Right kidney (tissue), 1 donor: ENCODE measurements around the gene PHC3.
A peak's percentile ranks its signal among the peaks of the same experiment; 100 is the strongest.
"Not testable (repeated sequence)": the region's sequence is repeated elsewhere in the genome, so short reads cannot be mapped to it uniquely, and the experiment has no call there.

Experiments used
- DNase-seq: peaks from one replicate; pipeline ENCODE4 v3.0.0-alpha.2; 2016

Gene PHC3

DNA sequence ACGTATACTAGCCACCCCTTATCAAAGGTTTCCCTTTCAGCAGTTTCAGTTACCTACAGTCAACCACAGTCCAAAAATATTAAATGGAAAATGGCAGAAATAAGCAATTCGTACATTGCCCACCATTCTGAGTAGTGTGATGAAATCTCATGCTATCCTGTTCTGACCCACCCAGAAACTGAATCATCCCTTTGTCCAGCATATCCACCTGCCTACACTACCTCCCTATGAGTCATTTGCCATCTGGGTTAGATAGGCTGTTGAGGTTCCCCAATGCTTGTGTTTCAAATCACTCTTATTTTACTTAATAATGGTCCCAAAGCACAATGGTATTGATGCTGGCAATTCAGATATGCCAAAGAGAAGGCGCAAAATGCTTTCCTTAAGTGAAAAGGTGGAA lies 15.3 kb upstream of the PHC3 start:
- no peak for DNase-seq

DNA sequence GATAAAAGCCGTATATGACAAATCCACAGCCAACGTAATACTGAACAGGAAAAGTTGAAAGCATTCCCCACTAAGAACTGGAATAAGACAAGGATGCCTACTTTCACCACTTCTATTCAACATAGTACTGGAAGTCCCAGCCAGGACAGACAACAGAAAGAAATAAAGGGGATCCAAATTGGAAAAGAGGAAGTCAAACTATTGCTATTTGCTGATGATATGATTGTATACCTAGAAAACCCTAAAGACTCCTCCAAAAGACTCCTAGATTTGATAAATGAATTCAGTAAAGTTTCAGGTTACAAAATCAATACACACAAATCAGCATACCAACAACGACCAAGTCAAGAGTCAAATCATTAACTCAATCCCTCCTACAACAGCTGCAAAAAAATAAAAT lies 14.2 kb upstream of the PHC3 start:
- DNase-seq: not testable (repeated sequence)

DNA sequence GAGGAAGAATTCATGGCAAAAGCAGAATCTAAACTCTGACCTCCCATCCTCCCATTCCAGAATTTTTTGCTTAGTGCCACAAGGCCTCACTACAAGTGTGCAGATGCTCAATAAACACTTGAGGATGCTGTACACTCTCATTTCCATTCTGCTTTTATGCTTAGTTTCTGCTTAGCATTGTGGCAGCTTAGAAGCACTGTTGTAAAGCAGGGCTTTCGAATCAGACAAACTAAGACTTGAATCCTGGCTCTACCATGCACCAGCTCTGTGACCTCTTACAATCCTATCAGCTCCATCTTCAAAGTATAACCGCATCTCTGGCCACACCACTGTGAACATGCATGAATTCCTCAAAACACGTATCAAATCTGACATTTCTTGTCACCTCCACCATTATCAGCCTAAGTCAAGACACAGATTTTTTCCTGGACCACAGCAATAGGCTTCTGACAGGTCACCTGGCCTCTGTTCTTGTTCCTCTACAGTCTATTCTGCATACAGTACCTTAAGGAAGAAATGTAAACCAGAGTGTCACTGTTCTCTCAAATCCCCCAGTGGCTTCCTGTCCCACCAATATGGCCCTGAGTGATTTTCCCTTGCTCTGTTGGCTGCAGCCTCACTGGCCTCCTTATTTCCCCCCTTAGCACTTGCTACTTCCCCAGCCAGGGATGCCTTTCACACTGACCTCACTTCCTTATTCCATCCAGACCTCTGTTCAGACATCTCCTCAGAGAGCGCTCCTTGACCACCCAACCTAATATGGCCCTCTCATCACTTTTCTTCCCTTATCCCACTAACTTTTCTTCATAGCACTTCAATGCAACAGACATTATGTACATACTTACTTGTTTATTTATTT lies 8.1 kb upstream of the PHC3 start:
- peak; percentile 19 for DNase-seq

DNA sequence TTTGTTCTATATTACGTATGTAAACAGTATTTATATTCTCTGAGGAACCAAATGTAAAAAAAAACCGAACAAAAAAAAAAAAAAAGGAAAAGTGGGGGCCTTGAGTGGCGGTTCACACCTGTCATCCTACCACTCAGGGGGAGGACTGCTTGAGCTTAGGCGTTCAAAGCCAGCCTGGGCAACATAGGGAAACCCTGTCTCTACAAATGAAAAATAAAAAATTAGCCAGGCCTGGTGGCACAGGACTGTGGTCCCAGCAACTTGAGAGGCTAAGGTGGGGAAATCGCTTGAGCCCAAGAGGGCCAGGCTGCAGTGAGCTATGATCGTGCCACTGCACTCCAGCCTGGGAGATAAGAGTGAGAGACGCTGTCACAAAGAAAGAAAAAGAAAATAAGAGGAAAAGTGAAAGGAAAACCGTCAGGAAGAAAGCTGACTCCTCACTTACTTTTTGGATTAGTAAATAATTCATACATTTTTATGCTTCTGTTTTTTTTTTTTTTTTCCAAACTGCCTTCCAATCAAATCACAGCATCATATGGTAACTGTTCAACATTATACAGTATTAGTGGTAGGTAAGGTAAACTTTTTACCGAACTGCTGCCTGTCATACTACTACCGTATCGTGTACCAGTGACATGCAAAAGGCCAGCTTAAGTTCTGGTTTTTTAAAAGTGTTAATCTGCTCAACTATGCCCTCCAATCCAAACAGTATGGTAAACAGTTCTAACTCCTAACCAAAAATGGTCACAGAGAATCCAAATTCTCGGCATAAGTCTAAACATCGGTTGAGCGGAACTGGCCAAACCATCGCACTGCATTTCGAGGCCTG lies 1.2 kb downstream of the PHC3 start:
- DNase-seq: peak; percentile 29

DNA sequence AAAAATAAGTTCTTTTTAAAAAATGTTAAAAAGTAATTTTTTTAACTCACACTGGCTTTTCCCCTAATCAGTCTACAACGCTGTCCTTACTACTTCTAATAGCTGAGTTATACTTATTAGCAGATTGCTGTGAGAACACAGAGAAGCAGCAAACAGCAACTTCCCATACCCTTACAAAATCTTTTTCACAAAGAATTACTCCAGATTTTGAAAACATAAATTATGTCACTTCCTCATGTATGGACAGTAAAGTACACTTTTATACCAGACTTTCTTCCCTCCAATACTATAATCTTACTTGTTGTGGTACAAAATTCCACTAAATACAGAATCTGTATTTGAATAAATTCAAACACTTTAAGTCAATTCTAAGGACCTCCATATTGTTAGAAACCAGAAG lies 2.1 kb downstream of the PHC3 start:
- no peak for DNase-seq

DNA sequence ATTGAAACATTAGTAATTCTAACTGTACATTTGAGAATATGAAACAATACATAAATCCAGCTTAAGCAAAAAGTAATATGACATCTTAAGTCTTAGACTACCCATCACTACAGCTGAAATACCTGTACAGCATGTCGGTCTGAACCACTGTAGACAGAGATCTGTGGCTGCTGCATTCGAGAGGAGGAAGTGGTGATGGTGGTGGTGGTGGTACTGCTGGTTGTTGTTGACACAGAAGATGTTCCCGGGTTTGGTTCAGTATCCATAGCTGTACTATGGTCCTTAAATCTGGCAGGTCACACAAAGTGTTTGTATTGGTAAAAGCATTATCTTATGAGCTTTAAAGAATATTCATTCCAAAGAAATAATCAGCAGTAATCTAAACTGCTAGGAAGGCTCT lies 2.9 kb downstream of the PHC3 start:
- DNase-seq: no peak

DNA sequence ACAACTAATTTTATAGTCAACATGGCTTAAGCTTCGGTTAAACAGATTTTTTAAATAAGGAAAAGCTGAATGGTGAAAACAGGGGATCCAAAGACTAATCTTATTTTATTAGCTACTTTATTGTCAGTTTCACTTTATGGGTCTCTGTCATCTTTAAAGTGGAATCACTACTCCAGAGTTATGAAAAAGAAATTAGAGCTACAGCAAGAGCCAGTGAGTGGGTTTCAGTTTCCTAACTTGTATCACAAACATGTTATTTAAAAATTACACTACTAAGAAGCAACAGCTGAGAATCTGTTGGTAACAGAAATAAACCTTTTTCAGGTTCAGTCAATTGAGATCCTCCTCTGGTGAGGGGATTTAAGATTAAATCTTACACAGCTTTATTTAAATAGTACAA lies 10.0 kb downstream of the PHC3 start:
- DNase-seq: no peak

DNA sequence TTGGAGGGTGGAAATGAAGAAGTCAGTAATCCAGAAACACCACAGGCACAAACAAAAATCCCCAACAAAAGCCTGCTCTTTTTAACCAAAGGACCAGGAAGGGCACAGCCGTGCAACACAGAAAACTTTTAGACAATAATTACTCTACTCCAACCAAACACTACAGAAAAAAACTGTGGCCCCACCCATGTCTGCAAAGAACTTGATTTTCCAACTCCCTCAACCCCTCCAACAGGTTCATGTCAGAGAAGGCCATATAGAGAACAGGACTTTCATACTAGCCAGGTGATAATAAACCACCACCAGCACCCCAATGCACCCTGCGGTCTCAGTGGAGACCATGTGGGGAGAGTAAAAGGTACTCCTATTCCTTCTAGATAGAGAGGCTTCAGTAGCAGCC lies 16.8 kb downstream of the PHC3 start:
- DNase-seq: no peak

DNA sequence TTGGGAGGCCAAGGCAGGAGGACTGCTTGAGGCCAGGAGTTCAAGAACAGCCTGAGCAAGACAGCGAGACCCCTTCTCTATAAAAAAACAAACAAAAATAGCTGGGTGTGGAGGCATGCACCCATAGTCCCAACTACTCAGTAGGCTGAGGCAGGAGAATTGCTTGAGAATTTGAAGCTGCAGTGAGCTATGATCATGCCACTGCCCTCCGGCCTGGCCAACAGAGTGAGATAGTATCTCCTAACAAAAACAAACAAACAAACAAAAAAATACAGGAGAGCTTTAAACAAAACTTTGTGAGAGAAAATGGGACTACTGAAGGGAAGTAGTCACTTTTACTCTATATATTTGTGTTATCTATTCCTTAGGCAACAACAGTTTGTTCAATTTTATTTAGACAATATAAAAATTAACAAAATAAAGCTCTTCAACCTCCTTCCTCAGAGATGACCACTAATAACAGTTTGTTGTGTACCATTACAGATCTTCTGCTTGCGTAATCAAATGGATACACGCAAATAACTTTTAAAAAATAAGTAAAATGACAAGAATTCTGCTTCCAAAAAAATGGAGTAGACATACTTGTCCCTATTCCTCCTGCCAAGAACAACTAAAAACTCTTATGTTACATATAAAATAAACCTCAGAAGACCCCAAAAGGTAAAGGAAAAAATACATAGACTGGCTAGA lies 17.4 kb downstream of the PHC3 start:
- DNase-seq: no peak

DNA sequence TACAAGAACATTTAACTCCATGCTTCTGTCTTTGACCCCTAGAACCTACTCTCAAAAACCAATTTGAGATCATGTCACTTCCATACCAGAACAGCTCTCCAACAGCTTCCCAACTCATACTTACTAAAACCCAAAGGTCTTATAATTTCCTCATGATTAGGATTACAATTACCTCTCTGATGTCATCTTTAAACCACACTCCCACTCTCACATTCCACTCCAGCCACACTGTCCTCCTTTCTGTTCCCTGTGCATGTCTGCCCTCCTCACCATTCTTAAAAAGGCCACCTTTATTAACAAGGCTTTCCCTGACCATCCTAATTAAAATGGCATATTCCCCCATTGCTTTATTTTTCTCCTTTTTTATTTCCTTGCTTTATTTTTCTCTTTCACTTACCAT lies 18.9 kb downstream of the PHC3 start:
- DNase-seq: no peak

DNA sequence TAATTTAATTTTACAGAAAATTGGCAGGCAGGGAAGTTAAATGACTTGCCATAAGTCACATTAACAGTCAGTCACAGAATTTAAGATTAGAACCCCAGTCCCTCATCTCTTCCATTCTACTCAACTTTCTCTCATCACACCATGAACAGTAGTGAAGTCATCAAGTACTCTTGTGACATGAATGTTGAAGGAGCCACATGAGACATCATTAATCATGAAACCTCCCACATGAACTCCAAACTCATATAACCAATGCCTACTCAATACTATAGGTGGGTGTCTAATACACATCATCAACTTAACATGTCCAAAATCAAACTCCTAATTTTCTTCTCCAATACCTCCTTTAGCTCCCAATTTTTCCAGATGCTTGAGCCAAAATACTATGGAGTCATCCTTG lies 19.5 kb downstream of the PHC3 start:
- DNase-seq: no peak

DNA sequence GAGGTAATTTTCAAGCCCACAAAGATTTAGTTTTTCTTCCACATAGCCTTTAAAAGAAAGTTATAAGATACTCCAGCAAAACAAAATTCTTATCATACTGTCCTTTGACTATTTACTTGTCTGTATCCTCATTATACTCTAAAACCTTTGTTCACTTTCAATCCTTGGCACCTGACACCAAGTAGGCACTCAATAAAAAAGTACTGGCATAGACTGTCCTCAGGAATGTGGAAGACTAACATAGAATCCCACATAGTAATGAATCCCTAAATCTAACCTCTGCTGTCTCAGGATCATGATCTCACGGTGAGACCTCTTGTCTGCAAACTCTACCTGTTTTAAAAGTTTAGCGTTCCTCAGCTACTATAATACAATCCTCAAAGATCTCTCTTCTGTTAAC lies 21.6 kb downstream of the PHC3 start:
- no peak for DNase-seq

DNA sequence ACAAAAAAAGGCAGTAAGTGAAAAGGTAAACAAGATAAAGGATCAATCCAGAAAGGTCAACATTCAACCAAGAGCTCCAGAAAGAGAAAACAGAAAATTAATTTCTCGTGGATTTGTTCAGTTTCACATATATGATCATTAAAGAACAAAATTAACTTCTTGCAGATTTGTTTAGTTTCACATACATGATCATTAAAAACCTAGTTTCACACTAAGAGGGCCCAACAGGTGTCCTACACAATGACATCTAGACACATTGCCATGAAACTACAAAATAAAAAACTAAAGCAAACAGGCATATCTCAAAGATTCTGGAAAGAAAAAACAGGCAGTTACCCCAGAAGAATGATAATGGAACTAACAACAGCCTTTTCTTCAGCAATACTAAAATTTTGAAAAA lies 22.1 kb downstream of the PHC3 start:
- DNase-seq: no peak

DNA sequence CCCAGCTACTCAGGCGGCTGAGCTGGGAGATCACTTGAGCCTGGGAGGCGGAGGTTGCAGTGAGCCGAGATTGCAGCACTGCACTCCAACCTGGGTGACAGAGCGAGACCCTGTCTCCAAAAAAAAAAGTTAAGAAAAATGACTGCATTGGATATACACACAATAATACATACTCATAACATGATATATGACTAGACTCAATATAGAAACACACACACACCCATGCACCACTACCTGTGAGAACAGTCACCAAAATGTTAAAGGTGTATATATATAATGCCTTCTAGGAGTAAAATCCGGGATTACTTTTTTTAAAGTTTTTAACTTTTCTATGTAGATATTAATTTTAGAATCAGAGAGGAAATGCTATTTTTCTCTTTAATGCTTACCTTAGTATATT lies 25.9 kb downstream of the PHC3 start:
- no peak for DNase-seq

DNA sequence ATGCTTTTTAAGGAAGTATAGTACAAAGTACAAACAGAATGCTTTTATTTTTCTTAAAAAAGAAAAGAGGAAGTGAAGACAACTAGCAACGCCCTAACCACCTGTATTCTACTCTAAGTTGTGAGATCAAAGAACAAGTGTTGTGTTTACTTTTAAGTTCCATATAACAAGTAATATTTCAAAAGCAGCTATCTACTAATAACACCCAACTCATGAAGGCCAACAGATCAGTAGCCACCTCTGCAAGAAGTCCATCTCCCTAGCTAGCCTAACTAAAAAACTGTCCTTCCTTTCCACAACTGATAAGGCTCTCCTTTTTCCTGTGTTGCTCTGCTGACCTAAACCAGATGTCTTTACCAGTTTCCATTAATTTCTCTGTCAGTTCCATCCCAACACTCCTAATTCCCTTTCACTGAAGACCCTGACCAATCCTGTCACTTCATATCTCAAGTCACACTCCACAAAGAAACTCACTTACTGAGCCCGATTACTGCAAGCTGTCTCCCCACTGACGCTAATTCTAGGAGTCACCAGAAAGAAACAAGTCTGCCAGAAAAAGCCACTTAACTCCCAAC lies 26.9 kb downstream of the PHC3 start:
- no peak for DNase-seq

DNA sequence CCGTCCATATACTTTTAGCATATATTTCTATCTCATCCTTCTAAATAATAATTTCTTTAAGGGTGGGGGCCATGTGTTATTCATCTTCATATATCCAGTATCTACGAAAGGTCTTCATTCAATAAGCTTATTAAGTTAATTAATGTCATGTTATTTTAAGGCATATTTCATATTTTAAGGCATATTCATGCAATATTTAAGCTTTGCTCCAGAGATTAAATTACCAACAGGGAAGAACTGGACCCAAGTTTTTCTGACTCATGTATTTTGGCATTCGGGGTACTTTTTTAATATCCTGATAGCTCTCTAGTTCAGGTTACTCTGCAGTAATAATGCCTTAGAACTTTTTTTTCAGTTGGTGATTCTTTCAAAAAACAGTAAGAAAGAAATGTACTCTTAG lies 27.4 kb downstream of the PHC3 start:
- no peak for DNase-seq

DNA sequence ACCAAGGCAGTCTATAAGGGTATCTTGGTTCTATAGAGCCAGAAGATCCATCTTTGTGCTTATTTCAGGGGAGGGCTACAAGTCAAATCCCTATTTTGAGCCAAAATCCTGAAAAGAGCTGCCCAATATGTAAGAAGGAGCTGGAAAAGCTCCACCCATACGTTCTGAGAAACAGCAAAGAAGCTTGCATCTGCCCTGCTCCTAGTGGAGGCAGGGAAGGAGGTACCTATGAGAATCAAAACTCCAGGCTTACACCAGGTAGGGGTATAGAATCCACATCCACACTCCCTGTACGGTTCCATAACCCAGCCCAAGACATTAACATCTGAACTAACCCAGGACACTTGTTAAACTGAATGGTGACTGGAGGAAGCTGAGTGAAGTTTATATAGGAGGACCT lies 30.0 kb downstream of the PHC3 start:
- DNase-seq: no peak

DNA sequence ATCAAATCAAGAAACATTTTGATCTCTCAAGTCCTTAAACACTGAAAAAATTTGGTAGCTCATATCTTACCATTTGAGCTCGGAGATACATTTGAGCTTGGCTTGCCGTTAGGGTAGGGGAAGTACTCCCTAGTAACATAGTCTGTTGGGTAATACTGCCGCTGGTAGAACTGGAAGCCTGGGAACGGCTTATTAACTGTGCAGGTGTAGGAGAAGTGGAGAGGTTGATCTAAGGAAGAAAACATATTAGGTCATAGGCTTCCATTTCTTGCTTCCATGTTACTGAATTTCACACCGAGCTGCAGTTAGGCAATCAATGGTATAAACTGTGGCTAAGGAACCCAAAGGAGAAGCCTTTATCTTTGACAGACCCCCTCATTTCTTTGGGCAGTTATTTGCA lies 32.5 kb downstream of the PHC3 start:
- DNase-seq: no peak

DNA sequence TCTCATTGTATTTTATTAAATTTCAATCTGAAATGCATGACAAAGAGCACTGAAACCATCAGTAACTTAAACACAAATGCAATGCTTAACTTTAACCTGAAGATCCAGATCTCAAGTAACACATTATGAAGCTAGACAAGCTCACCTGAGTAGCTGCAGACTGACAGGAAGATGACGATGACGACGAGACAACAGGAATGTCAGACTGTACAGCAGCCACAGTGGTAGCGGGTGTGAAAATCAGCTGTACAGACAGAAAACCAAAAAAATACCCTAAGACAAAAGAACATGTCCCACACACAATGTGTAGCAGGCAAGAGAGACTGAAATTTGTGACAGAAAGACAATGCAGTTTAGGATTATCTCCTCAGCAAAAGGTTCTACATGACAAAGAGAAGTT lies 36.3 kb downstream of the PHC3 start:
- no peak for DNase-seq

DNA sequence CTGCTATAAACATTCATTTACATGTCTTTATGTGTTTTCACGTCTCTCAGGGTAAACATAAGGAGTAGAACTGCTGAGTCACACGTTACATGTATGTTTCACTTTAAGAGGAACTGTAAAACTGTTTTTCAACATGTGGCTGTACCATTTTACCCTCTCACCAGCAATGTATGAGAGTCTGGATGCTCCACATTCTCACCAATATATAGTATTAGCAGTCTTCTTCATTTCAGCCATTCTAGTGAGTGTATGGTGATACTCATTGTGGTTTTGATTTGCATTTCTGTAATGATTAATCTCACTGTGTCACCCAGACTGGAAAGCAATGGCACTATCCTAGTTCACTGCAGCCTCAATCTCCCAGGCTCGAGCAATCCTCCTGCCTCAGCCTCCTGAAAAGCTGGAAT lies 37.1 kb downstream of the PHC3 start:
- no peak for DNase-seq

DNA sequence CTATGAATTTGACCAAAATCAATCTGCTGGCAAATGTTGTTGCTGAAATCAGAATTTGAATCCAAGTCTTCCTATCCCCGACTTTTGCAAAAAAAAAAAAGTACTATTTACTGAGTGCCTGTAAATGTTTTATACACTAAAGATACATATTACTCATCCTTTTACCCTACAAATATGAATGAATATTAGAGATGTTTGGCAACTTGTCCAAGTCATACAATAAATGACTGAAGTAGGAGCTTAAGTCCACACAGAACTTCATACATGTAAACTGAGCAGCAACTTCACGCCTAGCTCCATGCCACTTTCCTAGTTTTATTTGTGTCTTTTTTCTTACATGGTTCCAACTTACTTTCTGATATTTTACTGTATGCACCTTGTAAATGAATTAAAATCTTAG lies 39.2 kb downstream of the PHC3 start:
- DNase-seq: no peak

DNA sequence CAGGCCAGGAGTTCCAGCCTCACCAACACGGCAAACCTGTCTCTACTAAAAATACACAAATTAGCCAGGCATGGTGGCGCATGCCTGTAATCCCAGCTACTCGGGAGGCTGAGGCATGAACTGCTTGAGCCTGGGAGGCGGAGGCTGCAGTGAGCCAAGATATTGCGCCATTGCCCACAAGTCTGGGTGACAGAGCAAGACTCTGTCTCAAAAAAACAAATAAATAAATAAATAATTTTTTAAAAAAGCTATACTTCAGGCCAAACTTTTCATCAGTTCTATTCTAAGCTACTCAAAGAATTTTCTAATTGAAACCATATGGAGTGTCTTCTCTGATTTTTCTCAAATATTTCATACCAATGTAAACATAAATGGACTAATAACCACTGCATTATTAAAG lies 43.5 kb downstream of the PHC3 start:
- DNase-seq: no peak

DNA sequence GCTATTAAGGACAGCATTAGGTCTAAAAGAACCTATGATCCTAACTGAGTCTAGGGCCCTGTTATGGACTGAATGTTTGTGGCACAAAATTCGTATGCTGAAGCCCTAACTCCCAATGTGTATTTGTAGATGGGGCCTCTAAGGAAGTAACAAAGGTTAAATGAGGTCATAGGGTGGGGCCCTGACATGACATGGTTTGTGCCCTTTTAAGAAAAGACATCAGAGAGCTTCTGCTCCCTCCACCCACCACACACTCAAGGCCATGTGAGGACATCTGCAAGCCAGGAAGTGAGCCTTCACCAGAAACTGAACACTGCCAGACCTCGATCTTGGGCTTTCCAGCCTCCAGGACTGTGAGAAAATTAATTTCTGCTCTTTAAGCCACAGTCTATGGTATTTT lies 49.2 kb downstream of the PHC3 start:
- no peak for DNase-seq
